ENCODE results near the gene ZNF620.
"Not testable (repeated sequence)": the region's sequence is repeated elsewhere in the genome, so short reads cannot be mapped to it uniquely, and the experiment has no call there.

The ZNF620 gene

DNA sequence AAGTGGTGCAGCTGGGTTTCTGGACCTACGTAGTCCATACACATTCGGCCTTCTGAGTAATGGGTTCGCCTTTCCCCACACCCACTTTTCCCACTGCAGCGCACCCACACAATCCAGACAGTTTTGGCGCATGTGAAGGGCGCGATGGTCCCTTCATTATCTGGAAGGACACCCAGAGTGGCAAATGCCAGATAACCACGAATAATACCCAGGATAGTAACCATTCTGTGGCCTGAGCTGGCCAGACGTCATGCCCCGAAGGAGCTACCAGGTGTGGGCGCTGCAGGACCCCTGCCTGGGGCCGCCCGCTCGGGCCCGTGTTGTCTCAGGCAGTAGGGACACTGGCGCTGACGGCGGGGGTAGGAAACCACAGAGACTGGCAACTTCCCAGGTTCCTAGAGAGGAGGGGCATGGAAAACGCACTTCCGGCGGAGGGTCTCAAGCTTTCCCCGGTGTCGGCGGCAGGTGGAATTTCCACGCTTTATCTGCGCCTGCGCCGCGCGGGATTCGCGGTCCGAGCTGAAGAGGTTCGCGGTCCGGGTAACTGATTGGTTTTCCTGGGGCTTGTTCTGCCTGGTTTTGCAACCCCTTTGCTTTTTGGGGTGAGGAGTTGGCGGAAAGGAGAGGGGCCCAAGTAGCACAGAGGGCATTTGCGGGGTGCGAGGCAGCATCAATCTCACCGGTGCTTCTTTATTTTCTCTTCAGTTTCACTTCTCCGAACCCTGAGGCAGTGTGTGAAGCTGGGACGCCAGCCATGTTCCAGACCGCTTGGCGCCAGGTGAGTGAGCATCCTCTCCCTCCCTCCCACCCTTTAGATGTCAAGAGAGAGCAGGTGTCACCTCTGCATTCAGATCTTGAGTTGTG lies at the start of gene ZNF620:
Gene ZNF620 (plus strand): TSS at position 441 of the 864 bp plus-strand sequence. CDS start 314 bp downstream, at position 755.
- Mint-ChIP-seq H3K4me1 (peaks cover 12 to 44% of the 10 kb centered on the region in 2 donors), H3K9me3 (peaks cover 6 to 8% of the 10 kb centered on the region in 2 donors), H3K36me3 (peaks cover 30 to 31% of the 10 kb centered on the region in 2 donors), H3K27me3 (no peaks in the 10 kb centered on the region), H3K4me3 (peak within 1 kb of the TSS; percentile 91 to 92), H3K27ac (peak within 1 kb of the TSS; percentile 92)
- DNase-seq: peak; percentile 58
- ATAC-seq (replicated peaks): peak; percentile 84 to 85

DNA sequence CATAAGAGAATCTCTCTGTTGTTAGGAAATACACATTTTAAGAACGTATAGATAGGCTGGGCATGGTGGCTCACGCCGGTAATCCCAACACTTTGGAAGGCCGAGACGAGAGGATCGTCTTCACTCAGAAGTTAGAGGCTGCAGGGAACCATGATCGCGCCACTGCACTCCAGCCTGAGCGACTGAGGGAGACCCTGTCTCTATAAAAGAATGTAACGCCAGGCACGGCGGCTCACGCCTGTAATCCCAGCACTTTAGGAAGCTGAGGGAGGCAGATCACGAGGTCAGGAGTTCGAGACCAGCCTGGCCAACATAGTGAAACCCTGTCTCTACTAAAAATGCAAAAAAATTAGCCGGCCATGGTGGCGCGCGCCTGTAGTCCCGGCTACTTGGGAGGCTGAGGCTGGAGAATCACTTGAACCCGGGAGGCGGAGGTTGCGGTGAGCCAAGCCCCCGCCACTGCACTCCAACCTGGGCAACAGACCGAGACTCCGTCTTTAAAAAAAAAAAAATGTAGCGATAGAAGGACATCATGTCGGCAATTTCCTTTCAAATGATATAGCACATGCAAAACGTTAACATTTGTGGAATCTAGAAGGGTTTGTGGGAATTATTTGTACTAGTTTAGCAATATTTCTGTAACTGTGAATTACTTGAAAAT lies 49.4 kb upstream of the ZNF620 start:
- ATAC-seq (replicated peaks) (no peak), DNase-seq (no peak)
- no peaks in the 10 kb centered on the region for H3K27me3 Mint-ChIP-seq
- peaks cover 17 to 47% of the 10 kb centered on the region in 2 donors for H3K4me1 Mint-ChIP-seq
- peaks cover 24 to 36% of the 10 kb centered on the region in 2 donors for H3K36me3 Mint-ChIP-seq
- peaks cover 0 to 2% of the 10 kb centered on the region in 2 donors for H3K9me3 Mint-ChIP-seq
- H3K4me3 Mint-ChIP-seq: peak overlapping the region; percentile 85 to 87
- H3K27ac Mint-ChIP-seq: peak overlapping the region; percentile 93

DNA sequence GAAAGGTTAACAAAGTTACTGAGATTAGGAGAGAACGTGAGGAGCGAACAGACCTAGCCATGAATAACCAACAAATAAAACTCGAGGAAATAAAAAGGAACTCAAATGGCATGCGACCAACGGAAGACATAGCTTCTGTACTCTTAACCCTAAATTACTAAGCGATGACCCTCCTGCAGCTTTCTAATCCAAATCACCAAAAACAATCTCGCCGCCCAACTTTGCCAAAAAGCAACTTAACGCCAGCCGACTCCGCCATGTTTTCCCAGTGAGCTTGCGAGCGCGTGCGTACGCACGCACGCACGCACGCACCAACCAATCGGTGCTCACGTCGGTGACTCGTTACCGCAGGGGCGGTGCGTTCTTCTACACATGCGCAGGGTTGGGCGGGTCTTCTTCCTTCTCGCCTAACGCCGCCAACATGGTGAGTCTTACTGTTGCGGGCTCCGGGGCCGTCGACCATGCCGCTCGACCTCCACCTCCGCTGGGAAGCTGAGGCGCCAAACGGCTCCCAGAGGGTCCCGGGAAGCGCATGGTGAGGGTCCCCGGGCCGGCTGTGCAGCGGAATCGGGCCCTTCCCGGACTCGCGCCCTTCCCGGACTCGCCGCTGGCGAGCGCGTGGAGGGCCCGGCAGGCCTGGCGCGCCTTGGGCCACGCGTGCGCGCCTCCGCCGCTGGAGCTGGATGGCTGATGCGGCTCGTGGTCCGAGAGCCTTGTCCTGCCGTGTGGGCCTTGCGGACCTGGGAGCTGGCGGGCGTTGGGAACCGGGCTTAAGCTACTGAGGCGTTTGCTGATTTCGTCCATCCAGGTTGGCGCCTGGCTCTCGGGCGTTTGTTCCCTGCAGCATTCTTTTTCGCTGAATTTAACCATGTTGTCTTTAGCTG lies 48.7 kb upstream of the ZNF620 start, which contains the start of gene RPL14:
Gene RPL14 (plus strand): TSS at position 400 of the 884 bp plus-strand sequence. CDS start 133 bp downstream, at position 533.
- H3K27ac Mint-ChIP-seq: peak within 1 kb of the TSS; percentile 93
- peaks cover 27 to 40% of the 10 kb centered on the region in 2 donors for H3K36me3 Mint-ChIP-seq
- peaks cover 15 to 44% of the 10 kb centered on the region in 2 donors for H3K4me1 Mint-ChIP-seq

DNA sequence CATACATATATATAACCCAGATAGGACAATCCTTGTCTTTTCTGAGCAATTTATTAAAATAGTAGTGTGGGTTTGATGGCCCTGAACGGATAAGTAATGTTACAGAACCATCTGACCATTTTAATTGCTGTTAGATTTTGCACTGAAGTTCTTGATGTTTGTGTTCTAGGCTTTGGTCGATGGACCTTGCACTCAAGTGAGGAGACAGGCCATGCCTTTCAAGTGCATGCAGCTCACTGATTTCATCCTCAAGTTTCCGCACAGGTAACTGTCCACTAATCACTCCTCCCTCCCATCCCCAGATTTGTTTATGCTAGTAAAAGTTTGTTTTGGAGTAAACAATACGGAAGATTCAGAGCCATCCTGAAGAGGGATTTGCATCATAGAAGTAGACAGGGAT lies 47.4 kb upstream of the ZNF620 start:
- peaks cover 9 to 34% of the 10 kb centered on the region in 2 donors for H3K4me1 Mint-ChIP-seq
- DNase-seq (no peak), ATAC-seq (replicated peaks) (no peak)
- peaks cover 34 to 50% of the 10 kb centered on the region in 2 donors for H3K36me3 Mint-ChIP-seq
- H3K27me3 Mint-ChIP-seq: no peaks in the 10 kb centered on the region
- peak overlapping the region; percentile 85 to 87 for H3K4me3 Mint-ChIP-seq
- peaks cover 0 to 2% of the 10 kb centered on the region in 2 donors for H3K9me3 Mint-ChIP-seq
- H3K27ac Mint-ChIP-seq: peak overlapping the region; percentile 93

More for the DNA sequence above, 48.7 kb upstream of the ZNF620 start, which contains the start of gene RPL14:
- H3K4me3 Mint-ChIP-seq: peak within 1 kb of the TSS; percentile 85 to 87
- H3K9me3 Mint-ChIP-seq: peaks cover 0 to 2% of the 10 kb centered on the region in 2 donors
- peak; percentile 91 for DNase-seq
- no peaks in the 10 kb centered on the region for H3K27me3 Mint-ChIP-seq
- ATAC-seq (replicated peaks): peak; percentile 76 to 77

DNA sequence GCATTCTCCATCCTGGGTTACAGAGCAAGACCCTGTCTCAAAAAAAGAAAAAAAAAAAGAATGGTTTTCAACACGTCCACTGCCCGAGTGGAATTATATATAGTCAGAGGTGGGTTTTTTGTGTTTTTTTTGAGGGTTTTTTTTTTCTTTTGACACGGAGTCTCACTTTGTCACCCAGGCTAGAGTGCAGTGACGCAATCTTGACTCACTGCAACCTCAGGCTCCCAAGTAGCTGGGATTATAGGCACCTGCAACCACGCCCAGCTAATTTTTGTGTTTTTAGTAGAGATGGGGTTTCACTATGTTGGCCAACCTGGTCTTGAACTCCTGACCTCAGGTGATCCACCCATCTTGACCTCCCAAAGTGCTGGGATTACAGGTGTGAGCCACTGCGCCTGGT lies 45.4 kb upstream of the ZNF620 start:
- not testable (repeated sequence) for H3K27me3 Mint-ChIP-seq; H3K9me3 Mint-ChIP-seq; ATAC-seq (replicated peaks); DNase-seq; H3K4me3 Mint-ChIP-seq
- Mint-ChIP-seq H3K36me3 (peaks cover 50 to 66% of the 10 kb centered on the region in 2 donors), H3K4me1 (peaks cover 21 to 36% of the 10 kb centered on the region in 2 donors), H3K27ac (peak overlapping the region; percentile 25)

DNA sequence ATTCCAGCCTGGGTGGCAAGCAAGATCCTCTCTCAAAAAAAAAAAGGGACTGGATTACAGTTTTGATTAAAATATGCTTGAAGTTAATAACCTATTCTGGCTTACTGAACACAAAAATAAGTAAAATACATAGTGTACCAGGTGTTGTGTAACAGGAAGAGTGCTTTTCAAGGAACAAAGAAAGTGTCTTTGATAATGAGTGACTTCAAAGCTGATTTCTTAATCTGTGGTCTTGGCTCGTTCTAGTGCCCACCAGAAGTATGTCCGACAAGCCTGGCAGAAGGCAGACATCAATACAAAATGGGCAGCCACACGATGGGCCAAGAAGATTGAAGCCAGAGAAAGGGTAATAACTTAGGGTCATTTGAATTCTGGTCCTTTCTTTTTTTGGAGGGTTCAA lies 44.7 kb upstream of the ZNF620 start:
- peaks cover 57 to 73% of the 10 kb centered on the region in 2 donors for H3K36me3 Mint-ChIP-seq
- no peaks in the 10 kb centered on the region for H3K27me3 Mint-ChIP-seq
- no peaks in the 10 kb centered on the region for H3K9me3 Mint-ChIP-seq
- ATAC-seq (replicated peaks) (no peak), DNase-seq (no peak)
- H3K4me3 Mint-ChIP-seq: no peak overlapping the region
- H3K27ac Mint-ChIP-seq: no peak overlapping the region
- peaks cover 26 to 34% of the 10 kb centered on the region in 2 donors for H3K4me1 Mint-ChIP-seq

DNA sequence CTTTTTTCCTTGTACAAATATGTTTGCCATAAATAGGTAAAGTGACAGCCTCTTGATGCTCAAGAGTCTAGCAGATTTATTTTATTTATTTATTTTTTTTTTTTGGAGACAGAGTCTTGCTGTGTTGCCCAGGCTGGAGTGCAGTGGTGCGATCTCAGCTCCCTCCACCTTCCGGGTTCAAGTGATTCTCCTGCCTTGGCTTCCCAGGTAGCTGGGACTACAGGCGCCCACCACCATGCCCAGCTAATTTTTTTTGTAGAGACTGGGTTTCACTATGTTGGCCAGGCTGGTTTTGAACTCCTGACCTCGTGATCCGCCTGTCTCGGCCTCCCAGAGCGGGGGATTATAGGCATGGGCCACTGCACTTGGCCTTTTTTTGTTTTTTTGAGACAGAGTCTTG lies 43.0 kb upstream of the ZNF620 start:
- ATAC-seq (replicated peaks); H3K9me3 Mint-ChIP-seq; H3K4me3 Mint-ChIP-seq; DNase-seq; H3K27me3 Mint-ChIP-seq: not testable (repeated sequence)
- Mint-ChIP-seq H3K36me3 (peaks cover 58 to 74% of the 10 kb centered on the region in 2 donors), H3K4me1 (peaks cover 27 to 32% of the 10 kb centered on the region in 2 donors), H3K27ac (peak overlapping the region; percentile 67)

DNA sequence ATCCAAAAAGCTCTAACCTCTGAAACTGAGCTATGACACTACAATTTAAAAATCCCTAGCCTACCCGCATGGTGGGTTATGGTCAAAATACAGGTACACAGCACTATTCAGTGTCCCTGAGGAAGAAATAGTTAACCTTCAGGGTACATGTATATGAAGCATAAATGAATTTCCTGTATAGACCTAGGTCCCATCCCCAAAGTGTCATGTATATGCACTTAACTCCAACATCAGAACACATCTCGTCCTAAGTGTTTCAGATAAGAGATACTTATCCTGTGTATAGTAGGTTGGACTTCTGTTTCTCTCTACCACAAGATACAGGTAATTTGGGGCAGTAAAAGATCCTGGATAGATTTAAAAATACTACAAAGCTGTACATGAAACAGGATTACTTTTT lies 42.3 kb upstream of the ZNF620 start:
- DNase-seq: no peak
- no peak for ATAC-seq (replicated peaks)
- H3K4me1 Mint-ChIP-seq: peaks cover 24 to 25% of the 10 kb centered on the region in 2 donors
- no peak overlapping the region for H3K4me3 Mint-ChIP-seq
- no peaks in the 10 kb centered on the region for H3K27me3 Mint-ChIP-seq
- no peak overlapping the region for H3K27ac Mint-ChIP-seq
- H3K9me3 Mint-ChIP-seq: no peaks in the 10 kb centered on the region
- H3K36me3 Mint-ChIP-seq: peaks cover 52 to 70% of the 10 kb centered on the region in 2 donors

DNA sequence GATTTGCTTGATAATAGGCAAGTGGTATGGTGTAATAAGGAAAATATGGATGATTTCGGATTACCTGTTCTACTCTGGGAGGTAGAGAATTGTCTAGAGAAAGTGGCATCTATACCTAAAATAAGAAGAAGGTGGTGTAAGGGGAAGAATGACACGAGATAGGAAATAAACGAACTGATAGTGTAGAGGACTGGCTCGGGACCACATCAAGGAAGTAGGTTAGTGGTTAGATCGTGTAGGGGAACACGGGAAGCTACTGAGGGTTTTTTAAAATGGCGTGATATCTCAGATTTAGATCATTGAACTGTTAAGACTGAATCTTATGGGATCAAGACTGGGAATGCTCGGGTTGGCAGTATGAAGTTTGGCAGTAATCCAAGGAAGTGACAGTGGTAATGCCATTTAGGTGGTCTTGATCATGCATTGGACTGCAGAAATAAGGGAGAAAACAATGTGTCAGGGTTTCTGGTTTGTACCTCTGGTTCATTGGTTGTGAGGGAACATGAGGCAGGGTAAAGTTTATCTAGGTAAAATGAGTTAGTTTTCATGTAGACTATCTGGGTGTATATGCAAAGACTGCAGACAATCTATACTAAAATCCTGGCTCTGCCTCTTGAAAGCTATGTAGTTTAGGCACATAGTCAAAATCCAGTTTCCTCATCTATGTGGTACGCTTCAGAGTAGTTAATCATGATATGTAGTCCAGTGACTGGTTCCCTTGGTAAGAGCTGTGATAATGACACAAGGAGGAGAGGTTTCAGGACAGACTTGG lies 41.3 kb upstream of the ZNF620 start:
- Mint-ChIP-seq H3K27ac (peak overlapping the region; percentile 48), H3K4me3 (no peak overlapping the region), H3K27me3 (no peaks in the 10 kb centered on the region), H3K36me3 (peaks cover 50 to 63% of the 10 kb centered on the region in 2 donors), H3K4me1 (peaks cover 21 to 23% of the 10 kb centered on the region in 2 donors), H3K9me3 (no peaks in the 10 kb centered on the region)
- DNase-seq (no peak), ATAC-seq (replicated peaks) (peak in 1 of 2 donors; percentile 33)

DNA sequence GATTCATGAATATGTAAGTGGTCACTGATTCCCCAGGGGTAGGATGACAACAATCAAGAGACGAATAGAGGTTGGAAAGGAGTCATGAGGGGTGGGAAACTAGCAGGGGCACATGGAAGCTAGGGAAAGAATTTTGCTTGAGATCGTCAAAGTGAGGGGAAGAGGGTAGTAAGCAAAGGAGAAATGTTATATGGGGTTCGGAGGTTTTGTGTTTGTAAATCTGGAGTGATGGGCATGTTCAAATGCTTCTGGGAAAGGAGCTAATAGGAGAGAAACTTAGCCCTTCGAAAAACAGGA lies 40.8 kb upstream of the ZNF620 start:
- DNase-seq: no peak
- peaks cover 50 to 63% of the 10 kb centered on the region in 2 donors for H3K36me3 Mint-ChIP-seq
- peaks cover 21 to 23% of the 10 kb centered on the region in 2 donors for H3K4me1 Mint-ChIP-seq
- H3K27ac Mint-ChIP-seq: peak overlapping the region; percentile 6
- H3K4me3 Mint-ChIP-seq: no peak overlapping the region
- no peaks in the 10 kb centered on the region for H3K27me3 Mint-ChIP-seq
- no peaks in the 10 kb centered on the region for H3K9me3 Mint-ChIP-seq
- no peak for ATAC-seq (replicated peaks)

DNA sequence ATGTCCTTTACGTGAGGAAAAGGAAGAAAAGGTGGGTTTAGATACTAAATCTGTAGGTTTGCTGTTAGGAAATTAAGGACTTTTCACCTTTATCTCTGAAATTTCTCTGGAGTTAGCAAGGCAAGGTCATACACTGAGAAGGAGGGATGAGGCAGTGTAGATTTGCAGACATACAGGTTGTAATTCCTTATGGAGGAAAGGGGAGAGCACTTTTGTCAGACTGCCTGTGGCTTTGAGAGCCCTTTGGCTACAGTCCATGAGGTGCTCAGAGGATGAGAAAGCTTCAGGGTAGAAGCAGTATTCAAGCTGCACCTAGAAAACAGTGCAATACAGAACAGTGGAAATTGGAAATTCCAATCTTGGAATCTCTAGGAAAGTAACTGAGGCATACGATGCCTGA lies 40.4 kb upstream of the ZNF620 start:
- Mint-ChIP-seq H3K36me3 (peaks cover 46 to 59% of the 10 kb centered on the region in 2 donors), H3K27ac (peak overlapping the region; percentile 79), H3K4me1 (peaks cover 21% of the 10 kb centered on the region in 2 donors), H3K4me3 (no peak overlapping the region), H3K9me3 (no peaks in the 10 kb centered on the region), H3K27me3 (no peaks in the 10 kb centered on the region)
- DNase-seq (no peak), ATAC-seq (replicated peaks) (no peak)

DNA sequence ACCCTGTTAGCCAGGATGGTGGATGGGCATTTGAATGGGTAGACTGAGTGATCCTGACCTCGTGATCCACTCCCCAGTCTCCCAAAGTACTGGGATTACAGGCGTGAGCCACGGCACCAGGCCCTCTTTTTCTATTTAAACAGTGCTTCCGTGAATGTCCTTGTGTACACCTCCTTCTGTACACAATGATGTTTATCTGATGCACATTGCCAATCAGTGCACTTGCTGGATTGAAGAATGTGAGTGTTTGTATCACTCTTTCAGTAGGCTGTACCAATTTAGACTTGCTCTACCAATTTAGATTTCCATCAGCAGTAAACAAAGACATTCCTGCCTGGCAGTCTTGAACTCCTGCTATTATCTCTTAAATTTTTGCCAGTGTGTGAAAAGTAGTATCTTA lies 37.8 kb upstream of the ZNF620 start:
- peaks cover 36 to 42% of the 10 kb centered on the region in 2 donors for H3K36me3 Mint-ChIP-seq
- no peaks in the 10 kb centered on the region for H3K27me3 Mint-ChIP-seq
- H3K9me3 Mint-ChIP-seq: no peaks in the 10 kb centered on the region
- ATAC-seq (replicated peaks): no peak
- peaks cover 21% of the 10 kb centered on the region in 2 donors for H3K4me1 Mint-ChIP-seq
- no peak overlapping the region for H3K4me3 Mint-ChIP-seq
- H3K27ac Mint-ChIP-seq: no peak overlapping the region
- DNase-seq: no peak

DNA sequence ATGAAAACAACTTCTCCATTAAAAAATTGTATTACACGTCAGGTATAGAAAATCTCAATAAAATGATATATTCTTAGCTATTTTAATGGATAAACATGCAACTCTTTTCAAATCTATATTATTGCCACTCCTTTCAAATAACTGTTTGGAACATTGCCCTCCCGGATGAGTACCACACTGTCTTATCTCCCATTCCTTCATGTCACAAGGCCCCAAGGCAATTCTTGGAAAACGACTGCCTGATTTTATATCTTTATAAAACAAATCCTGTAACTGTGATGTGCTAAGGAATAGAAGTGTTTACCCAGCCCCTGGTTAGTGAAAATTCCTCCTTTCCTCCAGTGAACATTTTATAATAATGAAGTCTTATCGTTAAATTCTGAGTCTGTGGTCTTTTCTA lies 35.1 kb upstream of the ZNF620 start:
- Mint-ChIP-seq H3K9me3 (no peaks in the 10 kb centered on the region), H3K36me3 (peaks cover 13 to 18% of the 10 kb centered on the region in 2 donors), H3K4me1 (peaks cover 5 to 8% of the 10 kb centered on the region in 2 donors), H3K27me3 (no peaks in the 10 kb centered on the region), H3K27ac (no peak overlapping the region), H3K4me3 (no peak overlapping the region)
- DNase-seq (no peak), ATAC-seq (replicated peaks) (no peak)
